HG03439 (cell line): ENCODE data around the gene ZNF428.
"Not testable (repeated sequence)": the region's sequence is repeated elsewhere in the genome, so short reads cannot be mapped to it uniquely, and the experiment has no call there.

Source experiments
- ATAC-seq: cut with Tn5 transposase; IDR thresholded peaks from one replicate; pipeline ENCODE4 v1.9.1; 2021; ENCODE audit warnings: mild to moderate bottlenecking, moderate library complexity; ENCODE audit not compliant: unreplicated experiment

The ZNF428 gene

GRCh38 chr19:43619262-43620060, at the start of gene ZNF428:
ZNF428 (minus strand) TSS chr19:43619629; CDS start chr19:43614304, 5,325 bp downstream.
- peak; percentile 82 for ATAC-seq

- peak; percentile 90 for ATAC-seq
Observed at GRCh38 chr19:43668406-43669109, 49.1 kb upstream of the ZNF428 start.

- ATAC-seq, result no peak
Observed at GRCh38 chr19:43667876-43668405, 48.5 kb upstream of the ZNF428 start.

GRCh38 chr19:43667126-43667875, 47.9 kb upstream of the ZNF428 start:
- no peak for ATAC-seq

- ATAC-seq, result no peak
Observed at GRCh38 chr19:43664018-43664417, 44.6 kb upstream of the ZNF428 start.

GRCh38 chr19:43662487-43662886, 43.1 kb upstream of the ZNF428 start:
- ATAC-seq, result no peak

- ATAC-seq, result no peak
Observed at GRCh38 chr19:43660971-43661360, 41.5 kb upstream of the ZNF428 start.

- ATAC-seq, result no peak
Observed at GRCh38 chr19:43660301-43660970, 41.0 kb upstream of the ZNF428 start.

GRCh38 chr19:43658494-43658893, 39.1 kb upstream of the ZNF428 start:
- ATAC-seq, result no peak

- ATAC-seq, result no peak
Observed at GRCh38 chr19:43658001-43658400, 38.6 kb upstream of the ZNF428 start.

GRCh38 chr19:43656436-43656835, 37.0 kb upstream of the ZNF428 start:
- no peak for ATAC-seq

- ATAC-seq, result no peak
Observed at GRCh38 chr19:43652546-43652874, 33.1 kb upstream of the ZNF428 start.

GRCh38 chr19:43651758-43652545, 32.5 kb upstream of the ZNF428 start:
- no peak for ATAC-seq

- ATAC-seq, result not testable (repeated sequence)
Observed at GRCh38 chr19:43650276-43650675, 30.8 kb upstream of the ZNF428 start.

GRCh38 chr19:43649514-43649913, 30.1 kb upstream of the ZNF428 start:
- ATAC-seq, result no peak

- no peak for ATAC-seq
Observed at GRCh38 chr19:43648633-43649032, 29.2 kb upstream of the ZNF428 start.

GRCh38 chr19:43644181-43644580, 24.8 kb upstream of the ZNF428 start:
- no peak for ATAC-seq

- ATAC-seq, result no peak
Observed at GRCh38 chr19:43643326-43643725, 23.9 kb upstream of the ZNF428 start.

GRCh38 chr19:43642531-43642930, 23.1 kb upstream of the ZNF428 start:
- no peak for ATAC-seq

GRCh38 chr19:43641333-43641732, 21.9 kb upstream of the ZNF428 start:
- no peak for ATAC-seq
